SK-N-SH (cell line): ENCODE results near the gene PSMB9. TPM values are rescaled to one million over a fixed set of nuclear protein-coding genes. Genes with fewer than 3 reads are reported as not detected.

ENCODE experiments used
- CTCF ChIA-PET: fragments of 300-600, 350-600 bp; formaldehyde crosslinking; extraction: SDS; loops from one replicate; lab custom pipeline; 2021; lab: Yijun Ruan, JAX
- POLR2A ChIA-PET: fragments of 350-600 bp; sonication (Branson Sonifier 250); formaldehyde crosslinking; extraction: SDS; loops from one replicate; lab custom pipeline; 2020; ENCODE audit warnings: antibody characterized with exemption, inconsistent platforms; lab: Yijun Ruan, JAX
- DNase-seq: peaks from one replicate; pipeline ENCODE4 v3.0.0; 2012
- H2AFZ ChIP-seq: fragments of 200-600 bp; sonication (generic); 2 replicates; pipeline ENCODE4 v1.8.1; 2016; ENCODE audit warnings: antibody characterized with exemption, mild to moderate bottlenecking, low read depth
- H3F3A ChIP-seq: fragments of 200-600 bp; sonication (generic); replicated peaks from 2 replicates; pipeline ENCODE3; 2016; ENCODE audit warnings: antibody characterized with exemption, mild to moderate bottlenecking; ENCODE audit not compliant: insufficient read depth
- H3K27ac ChIP-seq, 2 experiments: fragments of 200-500 bp in 1 of 2; fragments of 200-600 bp in 1 of 2; sonication (Bioruptor generic) in 1 of 2; sonication (generic), shearing (Covaris generic) in 1 of 2; 2 replicates each; pipeline versions ENCODE4 v1.5.1 to v1.6.1; 2014 to 2016; ENCODE audit warnings: low read depth in 2 of 2, inconsistent platforms in 1 of 2, low read length in 1 of 2, mild to moderate bottlenecking in 1 of 2, mixed read lengths in 1 of 2
- H3K27me3 ChIP-seq: fragments of 200-600 bp; sonication (generic), shearing (Covaris generic); 2 replicates; pipeline ENCODE4 v1.6.1; 2016; ENCODE audit warnings: mixed run types; ENCODE audit not compliant: insufficient read depth
- H3K36me3 ChIP-seq, 2 experiments: fragments of 200-500 bp in 1 of 2; fragments of 200-600 bp in 1 of 2; sonication (Bioruptor generic) in 1 of 2; sonication (generic) in 1 of 2; replicated peaks in 1 of 2; 2 replicates each; pipeline versions ENCODE3 to v1.5.1; 2014 to 2016; ENCODE audit warnings: low read length in 1 of 2, mild to moderate bottlenecking in 1 of 2; ENCODE audit not compliant: insufficient read depth in 2 of 2, control insufficient read depth in 1 of 2
- H3K4me1 ChIP-seq, 2 experiments: fragments of 200-500 bp in 1 of 2; fragments of 200-600 bp in 1 of 2; sonication (Bioruptor generic) in 1 of 2; sonication (generic), shearing (Covaris generic) in 1 of 2; 2 replicates each; pipeline versions ENCODE4 v1.5.1 to v1.6.1; 2014 to 2016; ENCODE audit warnings: low read depth in 1 of 2, low read length in 1 of 2, mixed run types in 1 of 2; ENCODE audit not compliant: insufficient read depth in 2 of 2, control insufficient read depth in 1 of 2
- H3K4me2 ChIP-seq: fragments of 200-600 bp; sonication (generic), shearing (Covaris generic); 2 replicates; pipeline ENCODE4 v1.6.1; 2017; ENCODE audit warnings: mixed run types
- H3K4me3 ChIP-seq, 2 experiments: fragments of 200-500 bp in 1 of 2; fragments of 200-600 bp in 1 of 2; sonication (Bioruptor generic) in 1 of 2; sonication (generic), shearing (Covaris generic) in 1 of 2; 2 replicates each; pipeline versions ENCODE4 v1.5.1 to v1.8.1; 2014 to 2016; ENCODE audit warnings: low read depth in 2 of 2, inconsistent platforms in 1 of 2, low read length in 1 of 2, mild to moderate bottlenecking in 1 of 2, mixed read lengths in 1 of 2, moderate library complexity in 1 of 2
- H3K79me2 ChIP-seq: fragments of 200-600 bp; sonication (generic); 2 replicates; pipeline ENCODE4 v1.8.1; 2017; ENCODE audit warnings: mild to moderate bottlenecking; ENCODE audit not compliant: insufficient read depth
- H3K9ac ChIP-seq: fragments of 200-600 bp; sonication (generic); 2 replicates; pipeline ENCODE4 v1.6.1; 2017; ENCODE audit warnings: mixed run types
- H3K9me2 ChIP-seq: fragments of 200-600 bp; sonication (generic); 2 replicates; pipeline ENCODE4 v1.6.1; 2017; ENCODE audit warnings: mixed run types
- H3K9me3 ChIP-seq: fragments of 200-600 bp; sonication (generic); 2 replicates; pipeline ENCODE4 v1.6.1; 2017; ENCODE audit warnings: mixed run types, mild to moderate bottlenecking, moderate library complexity
- H4K20me1 ChIP-seq: fragments of 200-600 bp; sonication (generic); 2 replicates; pipeline ENCODE4 v1.6.1; 2017; ENCODE audit warnings: mild to moderate bottlenecking, mixed run types; ENCODE audit not compliant: insufficient read depth
- ELF1 ChIP-seq: IDR thresholded peaks from 2 replicates; pipeline ENCODE4 v1.4.0; 2012
- FOSL2 ChIP-seq: IDR thresholded peaks from 2 replicates; pipeline ENCODE4 v1.4.0; 2012; ENCODE audit warnings: low read depth, mild to moderate bottlenecking, moderate library complexity, borderline replicate concordance
- FOXJ3 ChIP-seq: sonication (generic); formaldehyde crosslinking; IDR thresholded peaks from 2 replicates; pipeline ENCODE4 v1.5.1; 2020; ENCODE audit warnings: mild to moderate bottlenecking, missing genetic modification reagents
- FOXM1 ChIP-seq: IDR thresholded peaks from 2 replicates; pipeline ENCODE4 v1.4.0; 2012; ENCODE audit warnings: low read depth, mild to moderate bottlenecking
- GABPA ChIP-seq: IDR thresholded peaks from 2 replicates; pipeline ENCODE4 v1.4.0; 2012; ENCODE audit warnings: low read depth, mild to moderate bottlenecking
- MAX ChIP-seq: IDR thresholded peaks from 2 replicates; pipeline ENCODE4 v1.4.0; 2012; ENCODE audit warnings: low read depth
- MEF2A ChIP-seq: IDR thresholded peaks from 2 replicates; pipeline ENCODE4 v1.4.0; 2012; ENCODE audit warnings: low read depth, borderline replicate concordance
- NRF1 ChIP-seq: IDR thresholded peaks from 2 replicates; pipeline ENCODE4 v1.6.1; 2012; ENCODE audit warnings: low read depth, mild to moderate bottlenecking, low read length
- RFX5 ChIP-seq: IDR thresholded peaks from 2 replicates; pipeline ENCODE4 v1.6.1; 2012; ENCODE audit warnings: mild to moderate bottlenecking, improper control_type of control experiment, low read length
- SIN3A ChIP-seq: IDR thresholded peaks from 2 replicates; pipeline ENCODE4 v1.6.1; 2012; ENCODE audit warnings: low read depth, mild to moderate bottlenecking, low read length, moderate library complexity, borderline replicate concordance
- TAF1 ChIP-seq: IDR thresholded peaks from 2 replicates; pipeline ENCODE4 v1.6.1; 2012; ENCODE audit warnings: low read depth, mild to moderate bottlenecking, low read length, moderate library complexity, borderline replicate concordance
- TEAD4 ChIP-seq: IDR thresholded peaks from 2 replicates; pipeline ENCODE4 v1.4.0; 2012; ENCODE audit warnings: mild to moderate bottlenecking, borderline replicate concordance; ENCODE audit not compliant: insufficient read depth
- USF2 ChIP-seq: fragments of 150-350 bp; IDR thresholded peaks from 2 replicates; pipeline ENCODE4 v1.6.1; 2017; ENCODE audit warnings: antibody characterized with exemption, low read length, low read depth, borderline replicate concordance
- YY1 ChIP-seq: IDR thresholded peaks from 2 replicates; pipeline ENCODE4 v1.4.0; 2012; ENCODE audit warnings: low read depth, mild to moderate bottlenecking
- WGBS: methylation state at CpG from one replicate; pipeline ENCODE4 v1.1.6; 2017; ENCODE audit warnings: low lambda C conversion rate; 5-methylcytosine and 5-hydroxymethylcytosine counted together
- polyA plus RNA-seq, 3 experiments: library from polyadenylated mRNA; depleted of rRNA; stranded (reverse); fragments of >200 nt; gene quantifications; 2 replicates each; pipeline ENCODE4 v1.2.3, GENCODE V29; 2012
- TF ChIP-seq, protein P1 (sequence below): fragments of 200-600 bp; sonication (generic); IDR thresholded peaks from 2 replicates; pipeline ENCODE4 v1.6.1; 2017; ENCODE audit warnings: antibody characterized with exemption, mild to moderate bottlenecking, moderate library complexity
- TF ChIP-seq, protein P2 (sequence below): IDR thresholded peaks from 2 replicates; pipeline ENCODE4; 2012

PSMB9 gene
- polyA plus RNA-seq, 1 of the 3 experiments (the other 2 are of a cell fraction) = 83.7 TPM

- no peaks in the 10 kb centered on the region for H3K79me2 ChIP-seq
- H4K20me1 ChIP-seq = no peaks in the 10 kb centered on the region
- peak overlapping the region; percentile 71 to 72 for H3K4me3 ChIP-seq
- H3F3A ChIP-seq = peaks cover 8% of the 10 kb centered on the region
- H3K9me2 ChIP-seq = no peaks in the 10 kb centered on the region
- TF ChIP-seq FOXJ3 = no peak
- no peak for TF ChIP-seq FOXM1
- TF ChIP-seq GABPA = no peak
- TF ChIP-seq, protein P1, sequence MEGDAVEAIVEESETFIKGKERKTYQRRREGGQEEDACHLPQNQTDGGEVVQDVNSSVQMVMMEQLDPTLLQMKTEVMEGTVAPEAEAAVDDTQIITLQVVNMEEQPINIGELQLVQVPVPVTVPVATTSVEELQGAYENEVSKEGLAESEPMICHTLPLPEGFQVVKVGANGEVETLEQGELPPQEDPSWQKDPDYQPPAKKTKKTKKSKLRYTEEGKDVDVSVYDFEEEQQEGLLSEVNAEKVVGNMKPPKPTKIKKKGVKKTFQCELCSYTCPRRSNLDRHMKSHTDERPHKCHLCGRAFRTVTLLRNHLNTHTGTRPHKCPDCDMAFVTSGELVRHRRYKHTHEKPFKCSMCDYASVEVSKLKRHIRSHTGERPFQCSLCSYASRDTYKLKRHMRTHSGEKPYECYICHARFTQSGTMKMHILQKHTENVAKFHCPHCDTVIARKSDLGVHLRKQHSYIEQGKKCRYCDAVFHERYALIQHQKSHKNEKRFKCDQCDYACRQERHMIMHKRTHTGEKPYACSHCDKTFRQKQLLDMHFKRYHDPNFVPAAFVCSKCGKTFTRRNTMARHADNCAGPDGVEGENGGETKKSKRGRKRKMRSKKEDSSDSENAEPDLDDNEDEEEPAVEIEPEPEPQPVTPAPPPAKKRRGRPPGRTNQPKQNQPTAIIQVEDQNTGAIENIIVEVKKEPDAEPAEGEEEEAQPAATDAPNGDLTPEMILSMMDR = no peak
- no peak for TF ChIP-seq USF2
- no peak for TF ChIP-seq YY1
- no peak for TF ChIP-seq ELF1
- no peak for TF ChIP-seq NRF1
- TF ChIP-seq FOSL2 = no peak
- H3K9me3 ChIP-seq = no peaks in the 10 kb centered on the region
- peak overlapping the region in 1 of 2 experiments; percentile 57; a peak in 3 of 4 replicates for H3K27ac ChIP-seq
- H3K36me3 ChIP-seq = peaks cover 5 to 27% of the 10 kb centered on the region in 2 experiments
- H3K4me2 ChIP-seq = peak overlapping the region; percentile 84
- CTCF ChIA-PET = interaction anchor here (3.4 to 5.2 kb wide), 3 partner anchors 12 to 141 kb away, joined by 10 to 31 read pairs (median 29); partner anchors contain the start of genes PSMB9 and TAP1
- H2AFZ ChIP-seq = peak overlapping the region; percentile 94
- no peaks in the 10 kb centered on the region for H3K27me3 ChIP-seq
- POLR2A ChIA-PET = no interaction called here
- DNase-seq = no peak
- 33% methylated on average over 28 of the region's 28 CpGs for WGBS
- peaks cover 0 to 13% of the 10 kb centered on the region in 2 experiments; a peak in 1 of 4 replicates for H3K4me1 ChIP-seq
- peak overlapping the region; percentile 70 for H3K9ac ChIP-seq
These were observed 10.5 kb upstream of the PSMB9 start for GRCh38 chr6:32843331-32843978.

GRCh38 chr6:32843979-32844838 lies 9.8 kb upstream of the PSMB9 start, which contains the start of gene PSMB8:
PSMB8 (minus strand) TSS chr6:32844047; CDS start chr6:32843996, 51 bp downstream.
- Histone ChIP-seq H3K9ac (peak within 1 kb of the TSS; percentile 70), H3K36me3 (peaks cover 5 to 27% of the 10 kb centered on the region in 2 experiments), H3K79me2 (no peaks in the 10 kb centered on the region), H3K9me2 (no peaks in the 10 kb centered on the region), H3K27ac (peak within 1 kb of the TSS; percentile 53 to 57), H4K20me1 (no peaks in the 10 kb centered on the region), H2AFZ (peak within 1 kb of the TSS; percentile 94), H3K4me2 (peak within 1 kb of the TSS; percentile 84), H3K4me3 (peak within 1 kb of the TSS; percentile 71 to 72)
- POLR2A ChIA-PET = interaction anchor here (1.4 kb wide), 1 partner anchor 128 kb away, joined by 8 read pairs; no protein-coding TSS in a partner anchor
- whole genome bisulfite sequencing = 1% methylated on average over 27 of the region's 40 CpGs
- peak; percentile 94 for DNase-seq
- TF ChIP-seq TEAD4 (no peak), RFX5 (peak; percentile 99), MAX (peak; percentile 32; the same call in 1 of the 2 replicates), MEF2A (no peak), TAF1 (peak; percentile 37; the same call in 1 of the 2 replicates), SIN3A (peak; percentile 14; the same call in 1 of the 2 replicates)
- TF ChIP-seq, protein P1 = peak; percentile 28; the same call in 1 of the 2 replicates
- TF ChIP-seq, protein P2, sequence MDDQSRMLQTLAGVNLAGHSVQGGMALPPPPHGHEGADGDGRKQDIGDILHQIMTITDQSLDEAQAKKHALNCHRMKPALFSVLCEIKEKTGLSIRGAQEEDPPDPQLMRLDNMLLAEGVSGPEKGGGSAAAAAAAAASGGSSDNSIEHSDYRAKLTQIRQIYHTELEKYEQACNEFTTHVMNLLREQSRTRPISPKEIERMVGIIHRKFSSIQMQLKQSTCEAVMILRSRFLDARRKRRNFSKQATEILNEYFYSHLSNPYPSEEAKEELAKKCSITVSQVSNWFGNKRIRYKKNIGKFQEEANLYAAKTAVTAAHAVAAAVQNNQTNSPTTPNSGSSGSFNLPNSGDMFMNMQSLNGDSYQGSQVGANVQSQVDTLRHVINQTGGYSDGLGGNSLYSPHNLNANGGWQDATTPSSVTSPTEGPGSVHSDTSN = no peak
- TF ChIP-seq, all 33 proteins: peak for 5
- Histone ChIP-seq H3K9me3 (no peaks in the 10 kb centered on the region), H3K4me1 (peaks cover 0 to 13% of the 10 kb centered on the region in 2 experiments; a peak in 1 of 4 replicates), H3K27me3 (no peaks in the 10 kb centered on the region), H3F3A (peaks cover 2% of the 10 kb centered on the region)
- CTCF ChIA-PET = interaction anchor here (0.8 to 5.2 kb wide), 10 partner anchors 11 to 140 kb away, joined by 3 to 31 read pairs (median 4); partner anchors contain the start of genes PSMB9 and TAP1
